ENCODE measurements around the gene ASMTL. TPM values are rescaled to one million over a fixed set of nuclear protein-coding genes. Genes with fewer than 3 reads are reported as not detected.
"Not testable (repeated sequence)": the region's sequence is repeated elsewhere in the genome, so short reads cannot be mapped to it uniquely, and the experiment has no call there.

The ASMTL gene
- polyA plus RNA-seq, 3 donors = 36.6 to 54.7 (median 49.3) TPM

DNA sequence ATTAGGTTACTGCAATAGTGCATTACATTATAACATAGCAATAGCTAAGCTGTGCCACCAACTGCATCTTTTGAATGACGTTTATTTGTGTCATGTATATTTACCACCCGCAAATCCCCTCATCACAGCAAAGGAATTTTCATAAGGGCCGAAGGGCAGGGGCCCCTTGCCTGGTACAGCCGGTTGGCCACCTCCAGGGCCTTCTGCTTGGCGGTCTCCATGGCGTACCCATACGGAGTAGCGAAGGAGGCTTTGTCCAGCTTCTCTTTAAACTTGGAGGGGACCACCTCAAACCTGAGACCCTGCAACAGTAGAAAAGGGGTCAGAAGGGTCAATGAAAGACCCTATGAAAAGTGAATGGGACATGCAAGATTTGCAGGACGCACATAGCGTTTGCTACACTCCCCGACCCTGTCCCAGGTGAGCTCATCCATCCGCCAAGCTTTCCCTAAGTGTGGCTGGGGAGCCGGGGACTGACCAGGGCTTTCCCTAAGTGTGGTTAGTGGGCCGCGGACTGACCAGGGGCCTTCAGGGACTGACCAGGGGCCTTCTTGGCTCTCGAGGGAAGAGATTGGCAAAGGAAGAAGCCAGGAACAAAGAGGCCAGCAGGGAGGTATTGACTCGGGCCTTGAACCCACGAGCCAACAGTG, 10.6 kb downstream of the ASMTL start:
- no peak for DNase-seq

DNA sequence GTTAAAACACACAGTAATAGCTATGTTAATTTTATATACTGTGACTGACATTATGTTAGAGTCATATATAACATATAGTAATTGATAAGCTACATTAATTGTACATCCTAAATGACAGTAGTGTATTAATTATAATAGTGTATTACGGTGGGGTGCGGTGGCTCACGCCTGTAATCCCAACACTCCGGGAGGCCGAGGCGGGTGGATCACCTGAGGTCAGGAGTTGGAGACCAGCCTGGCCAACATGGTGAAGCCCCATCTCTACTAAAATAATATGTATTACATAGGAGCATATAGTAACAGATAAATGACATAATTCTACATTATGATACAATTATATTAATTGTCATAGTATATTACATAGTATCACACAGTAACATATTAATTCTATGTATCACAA, 12.2 kb downstream of the ASMTL start:
- no peak for DNase-seq

DNA sequence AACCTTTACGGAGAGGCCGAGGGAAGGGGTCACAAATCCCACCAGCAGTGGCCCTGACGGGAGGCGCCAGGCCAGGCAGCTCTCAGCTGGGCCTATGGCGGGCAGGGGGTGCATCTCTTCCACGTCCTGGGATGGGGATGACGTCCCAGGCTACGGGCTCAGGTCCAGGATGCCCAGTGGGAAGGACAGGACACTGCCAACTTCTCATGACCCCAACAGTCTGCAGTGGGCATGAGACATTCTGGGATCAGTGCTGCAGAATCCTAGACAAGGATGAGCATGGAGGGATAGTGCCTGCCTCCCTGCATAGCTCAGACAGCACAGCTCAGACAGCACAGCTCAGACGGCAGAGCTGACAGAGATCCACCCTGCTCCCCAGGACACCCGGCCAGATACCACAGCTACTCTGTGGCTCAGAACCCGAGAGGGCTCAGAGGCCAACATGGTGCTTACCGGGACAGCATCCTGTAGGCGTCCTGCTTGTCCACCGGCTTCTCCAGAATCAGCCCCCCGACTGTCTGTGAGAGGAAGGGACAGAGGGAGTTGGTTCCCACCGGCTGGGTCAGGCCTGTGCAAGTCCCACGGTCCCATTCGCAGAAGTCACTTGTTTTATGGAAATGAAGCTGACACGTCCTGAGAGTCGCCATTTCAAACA, 17.3 kb downstream of the ASMTL start:
- no peak for DNase-seq

DNA sequence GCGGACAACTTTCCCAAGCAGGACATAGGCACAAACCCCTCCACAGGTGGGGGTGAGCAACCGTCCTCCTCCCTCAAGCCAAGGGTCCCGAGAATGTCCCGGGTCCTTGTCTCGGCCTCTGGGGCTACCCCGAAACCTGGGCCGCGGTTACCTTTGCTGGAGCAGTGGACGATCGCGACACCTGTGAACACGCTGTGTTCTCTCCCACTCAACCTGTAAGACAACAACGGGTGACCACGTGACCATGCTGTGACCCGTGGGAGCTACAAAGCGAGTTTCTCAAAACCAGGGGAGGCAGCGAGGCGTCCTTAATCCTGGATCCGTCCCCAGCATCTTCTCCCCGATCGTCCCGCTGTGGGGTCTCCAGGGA, 17.9 kb downstream of the ASMTL start:
- no peak for DNase-seq

DNA sequence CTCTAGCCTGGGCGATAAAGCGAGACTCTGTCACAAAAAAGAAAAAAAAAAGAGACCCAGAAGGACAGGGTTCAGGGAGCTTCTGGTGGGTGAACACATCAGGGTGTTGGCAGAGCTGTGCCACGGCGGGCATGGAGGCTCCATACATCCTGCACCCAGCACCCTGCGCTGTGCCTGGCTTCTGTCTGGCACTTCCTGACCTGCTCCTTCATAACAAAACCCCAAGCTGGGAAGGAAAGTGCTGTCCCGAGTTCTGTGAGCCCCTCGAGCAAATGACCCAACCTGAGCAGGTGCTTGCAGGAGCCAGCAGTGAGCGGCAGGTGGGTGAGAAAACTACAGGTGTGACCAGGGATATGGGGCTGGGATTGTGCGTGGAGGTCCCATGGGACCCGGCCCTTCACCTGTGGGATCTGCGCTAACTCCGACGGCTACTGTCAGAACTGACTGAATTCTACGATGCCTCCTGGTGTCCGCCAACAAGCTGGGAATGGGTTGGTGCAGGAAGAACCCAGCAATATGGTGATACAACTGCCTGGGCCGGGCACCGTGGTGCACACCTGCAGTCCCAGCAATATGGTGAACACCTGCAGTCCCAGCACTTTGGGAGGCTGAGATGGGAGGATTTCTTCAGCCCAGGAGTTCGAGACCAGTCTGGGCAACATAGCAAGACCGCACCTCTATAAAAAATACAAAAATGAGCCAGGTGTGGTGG, 18.9 kb downstream of the ASMTL start:
- no peak for DNase-seq

DNA sequence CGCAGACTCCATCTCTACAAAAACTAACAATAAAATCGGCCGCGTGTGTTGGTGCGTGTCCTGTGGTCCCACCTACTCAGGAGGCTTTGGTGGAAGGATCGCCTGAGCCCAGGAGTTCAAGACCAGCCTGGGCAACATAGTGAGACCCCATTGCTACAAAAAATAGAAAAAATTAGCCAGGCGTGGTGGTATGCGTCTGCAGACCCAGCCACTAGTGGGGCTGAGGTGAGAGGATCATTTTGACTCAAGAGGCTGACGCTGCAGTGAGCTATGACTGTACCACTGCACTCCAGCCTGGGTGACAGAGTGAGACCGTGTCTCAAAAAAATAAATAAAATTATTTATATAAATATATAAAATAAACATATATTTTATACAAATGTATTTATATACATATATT, 22.3 kb downstream of the ASMTL start:
- no peak for DNase-seq

DNA sequence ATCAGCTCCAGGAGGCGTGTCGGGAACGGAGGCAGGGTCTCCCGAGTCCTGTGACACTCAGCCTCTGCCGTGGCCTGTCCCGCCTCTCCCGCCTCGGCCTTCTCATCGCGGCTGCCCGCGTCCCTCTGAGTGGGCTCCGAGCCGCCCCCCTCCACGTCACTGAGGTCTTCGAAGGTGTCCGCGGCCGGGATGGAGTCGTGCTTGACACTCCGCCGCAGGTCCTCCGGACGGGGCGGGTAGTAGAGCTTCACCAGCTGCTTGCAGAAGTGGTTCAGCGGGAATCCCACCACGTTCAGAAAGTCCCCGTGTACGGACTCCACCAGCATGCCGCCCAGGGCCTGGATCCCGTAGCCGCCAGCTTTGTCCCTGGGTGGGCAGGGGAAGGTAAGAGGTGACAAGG, 25.0 kb downstream of the ASMTL start:
- no peak for DNase-seq

DNA sequence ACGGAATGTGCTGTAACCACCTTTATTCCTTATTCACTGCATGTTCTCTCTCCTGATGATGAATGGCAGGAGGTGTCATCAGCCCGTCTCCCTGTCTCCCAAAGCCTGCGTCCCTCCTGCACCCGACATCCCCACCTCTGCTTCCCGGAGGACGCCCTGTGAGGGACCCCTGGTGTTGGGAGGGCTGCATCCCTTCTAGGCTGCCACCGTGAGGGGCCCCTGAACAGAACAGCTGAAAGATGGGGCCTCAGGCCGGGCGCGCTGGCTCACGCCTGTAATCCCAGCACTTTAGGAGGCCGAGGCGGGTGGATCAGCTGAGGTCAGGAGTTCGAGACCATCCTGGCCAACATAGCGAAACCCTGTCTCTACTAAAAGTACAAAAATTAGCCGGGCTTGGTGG, 26.4 kb downstream of the ASMTL start:
- not testable (repeated sequence) for DNase-seq

DNA sequence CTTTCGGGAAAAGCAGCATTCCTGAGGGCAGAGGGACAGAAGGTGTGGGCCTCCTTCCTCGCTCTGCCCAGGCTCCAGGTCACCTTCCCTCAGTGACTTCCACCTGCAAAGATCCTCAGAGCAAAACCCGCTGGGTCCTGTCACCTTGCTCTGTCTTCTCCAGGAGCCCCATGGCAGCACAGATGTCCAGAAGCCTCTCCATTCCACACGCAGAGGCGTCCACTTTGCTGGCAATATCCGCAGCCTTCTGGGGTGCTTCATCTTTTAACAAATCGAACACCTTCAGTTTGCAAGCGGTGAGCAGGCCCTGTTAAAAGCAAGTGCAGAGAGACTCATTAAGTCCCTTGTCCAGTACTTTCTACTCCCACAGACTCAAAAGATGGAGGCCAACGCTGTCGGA, 27.3 kb downstream of the ASMTL start:
- DNase-seq = no peak

DNA sequence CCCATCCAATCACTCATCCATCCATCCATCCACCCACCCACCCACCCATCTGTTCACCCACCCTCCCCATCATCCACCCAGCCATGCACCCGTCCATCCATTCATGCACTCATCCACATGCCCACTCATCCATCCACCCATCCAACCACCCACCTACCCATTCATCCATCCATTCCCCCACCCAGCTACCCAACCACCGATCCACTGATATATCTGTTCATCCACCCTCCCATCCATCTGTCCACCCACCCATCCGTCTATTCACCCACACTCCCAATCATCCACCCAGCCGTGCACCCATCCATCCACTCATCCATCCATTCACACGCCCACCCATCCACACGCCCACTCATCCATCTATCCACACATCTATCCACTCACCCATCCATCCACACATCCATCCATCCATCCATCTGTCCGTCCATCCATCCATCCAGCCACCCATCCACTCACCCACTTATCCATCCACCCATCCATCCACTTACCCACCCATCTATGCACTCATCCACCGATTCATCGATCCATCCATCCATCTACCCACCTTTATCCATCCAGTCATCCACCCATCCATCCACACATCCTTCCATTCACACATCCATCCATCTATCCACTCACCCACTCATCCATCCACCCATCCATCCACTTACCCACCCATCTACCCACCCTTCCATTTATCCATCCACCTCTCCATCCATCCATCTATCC, 28.4 kb downstream of the ASMTL start:
- DNase-seq = no peak

DNA sequence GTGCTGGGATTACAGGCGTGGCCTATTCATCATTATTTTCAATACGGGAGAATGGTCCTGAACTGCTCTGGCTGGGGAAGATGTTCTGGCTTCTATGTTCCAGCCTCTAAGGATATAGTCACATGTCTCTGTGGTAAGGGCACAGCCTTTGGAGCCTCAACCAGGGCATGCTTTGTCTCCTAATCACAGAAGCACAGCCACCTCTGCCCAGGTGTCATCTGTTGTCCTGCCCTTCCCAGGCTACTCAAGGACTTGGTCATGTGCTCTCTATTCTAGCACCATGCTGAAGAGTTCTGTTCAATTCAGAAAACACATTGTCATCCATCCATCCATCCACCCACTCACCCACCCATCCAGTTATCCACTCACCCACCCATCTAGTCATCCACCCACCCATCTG, 29.5 kb downstream of the ASMTL start:
- no peak for DNase-seq

DNA sequence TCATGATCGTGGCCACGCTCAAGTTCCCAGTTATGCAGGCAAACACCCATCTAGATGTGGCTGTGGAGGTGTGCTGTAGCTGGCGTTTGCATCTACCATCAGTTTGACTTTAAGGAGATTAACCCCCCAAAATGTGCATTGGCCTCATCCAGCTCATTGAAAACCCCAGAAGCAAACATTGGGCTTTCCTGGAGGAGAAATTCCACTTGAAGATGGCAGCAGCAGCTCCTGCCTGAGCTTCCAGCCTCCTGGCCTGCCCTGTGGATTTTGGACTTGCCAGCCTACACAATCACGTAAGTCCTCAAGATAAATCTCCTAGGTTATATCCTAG, 30.6 kb downstream of the ASMTL start:
- no peak for DNase-seq

DNA sequence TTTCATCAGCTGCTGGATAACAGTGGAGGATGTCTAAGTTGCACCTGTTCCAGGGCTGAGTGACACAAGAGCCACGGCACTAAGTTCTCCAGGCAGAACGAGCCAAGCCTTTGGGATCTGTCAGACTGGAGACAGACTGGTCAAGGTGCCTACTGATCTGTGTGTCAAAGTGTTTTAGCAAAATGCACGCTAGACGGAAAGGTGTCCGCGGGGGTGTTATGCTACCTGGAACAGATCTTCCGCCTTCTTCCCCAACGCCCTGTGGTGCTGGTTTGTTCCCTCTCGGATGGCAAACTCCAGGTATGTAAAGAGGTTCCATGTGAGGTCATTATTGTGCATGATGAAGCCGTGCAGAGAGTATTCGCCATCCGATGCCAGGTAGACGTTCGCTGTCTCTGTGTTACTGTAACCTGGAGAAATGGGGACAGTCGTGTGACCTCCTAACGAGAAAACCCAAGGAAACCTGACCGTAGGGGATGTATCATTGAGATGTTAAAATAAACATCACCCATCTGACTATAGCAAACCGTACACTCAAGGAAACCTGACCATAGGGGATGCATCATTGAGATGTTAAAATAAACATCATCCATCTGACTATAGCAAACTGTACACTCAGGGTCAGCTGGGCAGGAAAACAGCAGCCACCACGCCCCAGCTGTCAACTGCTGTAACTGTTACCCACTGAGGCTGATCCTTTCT, 31.1 kb downstream of the ASMTL start:
- DNase-seq = no peak

DNA sequence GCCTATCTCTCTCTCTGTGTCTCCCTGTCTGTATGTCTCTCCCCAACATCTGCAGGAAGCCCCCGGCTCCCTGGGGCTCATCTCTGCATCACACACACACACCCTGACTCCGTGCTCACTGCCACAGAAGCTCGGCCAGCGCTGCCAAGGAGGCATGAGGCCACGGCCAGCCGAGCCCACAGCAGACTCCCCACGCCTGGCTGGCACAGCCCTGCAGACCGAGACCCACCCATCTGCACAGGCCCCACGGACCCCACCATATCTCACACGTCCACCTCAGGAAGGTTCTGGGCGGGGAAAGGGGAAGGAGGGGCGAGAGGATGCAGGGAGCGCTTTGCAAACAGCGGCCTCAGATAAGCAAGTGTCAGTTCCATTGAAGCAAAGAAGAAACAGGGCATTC, 32.3 kb downstream of the ASMTL start:
- no peak for DNase-seq

DNA sequence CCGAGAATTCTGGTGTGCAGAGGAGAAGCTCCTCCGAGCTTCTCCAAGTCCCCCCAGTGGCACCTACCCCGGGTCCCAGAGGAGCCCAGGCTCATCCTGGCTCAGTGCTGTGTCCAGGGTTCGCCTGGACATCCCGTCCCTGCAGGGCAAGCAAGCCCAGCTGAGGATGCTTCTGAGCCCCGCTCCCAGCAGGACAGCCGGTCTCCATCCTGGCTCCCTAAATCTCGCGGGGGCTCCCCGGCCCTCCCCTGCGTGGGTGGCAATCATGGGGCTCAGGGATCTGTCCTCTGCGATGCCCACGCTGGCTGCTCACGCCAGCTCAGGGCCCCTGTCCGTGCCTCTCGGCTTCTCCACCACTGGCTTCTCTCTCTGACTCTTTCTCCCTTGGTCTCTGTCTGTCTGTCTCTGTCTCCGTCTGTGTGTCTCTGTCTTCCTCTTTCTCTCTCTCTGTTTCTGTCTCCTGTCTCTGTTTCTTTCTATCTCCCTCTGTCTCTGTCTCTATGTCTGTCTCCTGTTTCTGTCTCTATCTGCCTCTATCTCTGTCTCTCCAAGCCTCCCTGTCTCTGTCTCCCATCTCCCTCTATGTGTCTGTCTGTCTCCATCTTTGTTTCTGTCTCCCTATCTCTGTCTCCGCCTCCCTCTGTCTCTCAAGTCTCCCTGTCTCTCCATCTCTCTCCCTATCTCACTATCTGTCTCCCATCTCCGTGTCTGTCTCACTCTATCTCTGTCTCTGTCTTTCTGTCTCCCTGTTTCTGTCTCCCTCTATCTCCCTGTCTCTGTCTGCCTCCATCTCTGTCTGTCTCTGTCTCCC, 33.0 kb downstream of the ASMTL start:
- DNase-seq = no peak

DNA sequence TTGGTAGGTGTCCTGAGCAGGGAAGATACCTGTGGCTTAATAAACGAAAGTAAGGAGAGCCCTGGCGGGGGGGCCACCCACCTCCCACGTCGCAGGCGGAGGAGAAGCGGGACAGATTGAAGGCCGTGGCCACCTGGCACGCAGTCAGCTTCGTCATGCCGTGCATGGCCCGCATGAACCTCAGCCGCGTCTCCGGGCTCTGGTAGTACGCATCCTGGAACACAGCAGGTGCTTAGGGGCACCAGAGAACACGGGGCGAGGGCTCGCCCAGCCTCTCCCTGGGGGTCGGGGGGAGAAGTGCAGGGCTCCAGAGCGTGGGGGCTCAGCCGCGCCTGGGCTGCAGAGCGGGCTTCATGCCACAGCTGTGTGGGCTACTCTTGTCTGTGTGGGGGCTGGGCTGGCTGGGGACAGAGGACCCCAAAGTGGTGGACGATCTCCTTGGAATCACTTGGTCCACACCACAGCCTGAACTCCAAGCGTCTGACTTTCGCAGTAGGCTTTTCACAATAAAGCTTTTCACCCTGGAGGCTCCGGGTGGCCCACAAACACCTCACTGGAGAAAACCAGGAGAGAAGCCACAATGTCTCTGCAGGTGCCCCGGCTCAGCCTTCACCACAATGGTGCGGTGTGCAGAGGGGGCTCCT, 33.7 kb downstream of the ASMTL start:
- no peak for DNase-seq

DNA sequence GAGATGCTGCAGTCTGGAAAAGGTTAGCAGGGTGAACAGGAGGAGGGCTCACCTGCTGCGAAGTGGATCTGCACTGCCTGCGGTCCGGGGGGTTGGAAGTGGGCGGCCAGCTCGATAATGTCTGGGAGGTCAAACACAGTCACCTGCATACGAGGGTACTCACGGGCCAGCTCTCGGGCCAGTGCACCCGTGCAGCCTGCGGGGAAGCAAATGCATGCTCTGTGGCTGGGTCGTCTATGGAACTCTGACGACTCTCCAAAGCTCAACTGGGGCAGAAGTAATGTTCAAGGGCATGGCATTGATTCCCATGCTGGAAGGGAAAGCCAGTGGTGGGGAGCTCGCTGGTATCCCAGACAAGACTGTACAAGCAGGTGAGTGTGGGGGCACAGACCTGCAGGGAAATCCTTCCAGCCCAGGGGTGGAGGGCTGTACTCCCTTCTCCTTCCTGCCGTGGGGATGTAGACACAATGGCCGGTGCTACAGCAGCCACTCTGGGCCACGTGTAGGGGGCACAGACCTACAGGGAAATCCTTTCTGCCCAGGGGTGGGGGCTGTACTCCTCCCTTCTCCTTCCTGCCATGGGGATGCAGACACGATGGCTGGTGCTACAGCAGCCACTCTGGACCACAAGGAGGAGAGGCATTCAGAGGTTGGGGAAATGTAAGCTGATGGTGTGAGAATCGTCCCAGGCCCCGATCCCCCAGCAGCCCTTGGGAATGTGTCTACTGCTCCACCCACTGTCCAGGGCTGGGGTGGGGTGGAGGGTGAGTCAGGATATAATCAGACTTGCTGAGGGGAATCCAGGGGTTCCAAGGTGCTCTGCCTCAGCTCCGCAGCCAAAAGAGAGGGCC, 34.6 kb downstream of the ASMTL start:
- no peak for DNase-seq

DNA sequence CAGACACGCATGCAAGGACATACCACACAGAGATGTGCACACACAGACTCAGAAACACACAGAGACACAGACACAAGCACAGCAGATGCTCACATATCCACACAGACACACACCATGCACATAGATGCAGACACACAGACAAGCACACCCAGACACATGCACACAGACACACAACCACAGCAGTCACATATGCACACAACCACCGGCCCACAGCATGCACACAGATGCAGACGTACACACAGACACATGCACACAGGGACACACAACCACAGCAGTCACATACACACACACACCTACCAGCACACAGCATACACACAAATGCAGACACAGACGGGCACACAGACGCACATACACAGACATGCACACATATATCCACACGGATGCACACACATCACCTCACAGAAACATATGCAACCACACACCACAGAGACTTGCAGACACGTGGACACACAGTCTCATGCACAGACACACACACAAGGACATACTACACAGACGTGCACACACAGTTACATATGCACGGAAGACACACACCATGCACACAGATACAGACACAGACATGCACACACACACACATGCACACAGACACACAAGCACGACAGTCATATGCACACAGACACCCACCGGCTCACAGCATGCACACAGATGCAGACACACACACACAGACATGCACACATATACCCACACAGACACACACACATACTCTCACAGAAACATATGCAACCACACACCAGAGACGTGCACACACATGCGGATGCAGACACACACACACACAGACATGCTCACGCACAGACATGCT, 35.5 kb downstream of the ASMTL start:
- DNase-seq = no peak

DNA sequence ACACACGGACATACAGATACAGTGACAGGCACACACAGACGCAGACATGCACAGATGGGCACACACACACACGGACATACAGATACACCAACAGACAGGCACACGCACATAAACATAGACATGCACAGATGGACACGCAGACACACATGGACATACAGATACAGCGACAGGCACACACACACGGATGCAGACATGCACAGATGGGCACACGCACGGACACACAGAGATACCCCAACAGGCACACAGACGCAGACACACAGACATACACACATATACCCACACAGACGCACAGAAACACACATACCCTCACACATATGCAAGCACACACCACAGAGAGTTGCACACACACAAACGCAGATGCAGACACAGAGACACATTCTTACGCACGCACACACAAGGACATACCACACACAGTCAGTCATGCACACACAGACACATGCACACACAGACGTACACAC, 36.4 kb downstream of the ASMTL start:
- no peak for DNase-seq

Measured in renal pelvis (tissue), 4 donors.